Neuron (in vitro differentiated cells): ENCODE data around the gene SERPINB10.

Experiments
- H2AFZ ChIP-seq: one replicate; pipeline ENCODE4 v1.6.1; 2013; ENCODE audit warnings: low read depth, mild to moderate bottlenecking, inconsistent platforms, low read length, moderate library complexity
- H3K27me3 ChIP-seq: one replicate; pipeline ENCODE4 v1.6.1; 2013; ENCODE audit warnings: low read length; ENCODE audit not compliant: insufficient read depth
- H3K36me3 ChIP-seq: one replicate; pipeline ENCODE4 v1.6.1; 2013; ENCODE audit warnings: low read length; ENCODE audit not compliant: insufficient read depth
- H3K4me1 ChIP-seq: one replicate; pipeline ENCODE4 v1.6.1; 2013; ENCODE audit warnings: low read length; ENCODE audit not compliant: insufficient read depth
- H3K4me3 ChIP-seq: 2 replicates; pipeline ENCODE4 v1.5.1; 2013; ENCODE audit warnings: mild to moderate bottlenecking, low read length, moderate library complexity
- H3K9me3 ChIP-seq: one replicate; pipeline ENCODE4 v1.6.1; 2013; ENCODE audit warnings: low read length

The SERPINB10 gene

GRCh38 chr18:63907664-63908063 is at the start of gene SERPINB10:
Gene SERPINB10, plus strand, starts transcription at chr18:63907958. Its CDS starts 7,553 bp downstream, at chr18:63915511.
- Histone ChIP-seq H3K36me3 (no peaks in the 10 kb centered on the region), H3K27me3 (no peaks in the 10 kb centered on the region), H3K4me3 (no peak within 1 kb of the TSS), H2AFZ (no peak within 1 kb of the TSS), H3K9me3 (no peaks in the 10 kb centered on the region), H3K4me1 (no peaks in the 10 kb centered on the region)

- H3K9me3 ChIP-seq = no peaks in the 10 kb centered on the region
- no peaks in the 10 kb centered on the region for H3K36me3 ChIP-seq
- no peak overlapping the region for H2AFZ ChIP-seq
- no peaks in the 10 kb centered on the region for H3K27me3 ChIP-seq
- H3K4me3 ChIP-seq = no peak overlapping the region
- H3K4me1 ChIP-seq = no peaks in the 10 kb centered on the region
Observed at GRCh38 chr18:63858456-63858855, 49.3 kb upstream of the SERPINB10 start.

- H3K9me3 ChIP-seq = no peaks in the 10 kb centered on the region
- no peak overlapping the region for H2AFZ ChIP-seq
- H3K27me3 ChIP-seq = no peaks in the 10 kb centered on the region
- H3K4me3 ChIP-seq = no peak overlapping the region
- H3K36me3 ChIP-seq = no peaks in the 10 kb centered on the region
- H3K4me1 ChIP-seq = no peaks in the 10 kb centered on the region
Observed at GRCh38 chr18:63859781-63860475, 47.8 kb upstream of the SERPINB10 start.

- no peak overlapping the region for H2AFZ ChIP-seq
- no peaks in the 10 kb centered on the region for H3K4me1 ChIP-seq
- no peaks in the 10 kb centered on the region for H3K27me3 ChIP-seq
- no peaks in the 10 kb centered on the region for H3K36me3 ChIP-seq
- H3K9me3 ChIP-seq = no peaks in the 10 kb centered on the region
- H3K4me3 ChIP-seq = no peak overlapping the region
Observed at GRCh38 chr18:63860531-63860930, 47.2 kb upstream of the SERPINB10 start.

- no peaks in the 10 kb centered on the region for H3K36me3 ChIP-seq
- H3K4me1 ChIP-seq = no peaks in the 10 kb centered on the region
- no peaks in the 10 kb centered on the region for H3K27me3 ChIP-seq
- no peaks in the 10 kb centered on the region for H3K9me3 ChIP-seq
- H3K4me3 ChIP-seq = no peak overlapping the region
- H2AFZ ChIP-seq = no peak overlapping the region
Observed at GRCh38 chr18:63867368-63868125, 40.2 kb upstream of the SERPINB10 start.

- H3K27me3 ChIP-seq = no peaks in the 10 kb centered on the region
- no peaks in the 10 kb centered on the region for H3K9me3 ChIP-seq
- H3K36me3 ChIP-seq = no peaks in the 10 kb centered on the region
- no peaks in the 10 kb centered on the region for H3K4me1 ChIP-seq
- no peak overlapping the region for H3K4me3 ChIP-seq
- no peak overlapping the region for H2AFZ ChIP-seq
Observed at GRCh38 chr18:63868546-63868945, 39.2 kb upstream of the SERPINB10 start.

- H3K27me3 ChIP-seq = no peaks in the 10 kb centered on the region
- H3K4me1 ChIP-seq = no peaks in the 10 kb centered on the region
- no peak overlapping the region for H3K4me3 ChIP-seq
- H2AFZ ChIP-seq = no peak overlapping the region
- no peaks in the 10 kb centered on the region for H3K36me3 ChIP-seq
- no peaks in the 10 kb centered on the region for H3K9me3 ChIP-seq
Observed at GRCh38 chr18:63869374-63869773, 38.4 kb upstream of the SERPINB10 start.

GRCh38 chr18:63869851-63870250 is 37.9 kb upstream of the SERPINB10 start:
- no peaks in the 10 kb centered on the region for H3K27me3 ChIP-seq
- H3K9me3 ChIP-seq = no peaks in the 10 kb centered on the region
- no peak overlapping the region for H3K4me3 ChIP-seq
- no peaks in the 10 kb centered on the region for H3K4me1 ChIP-seq
- H2AFZ ChIP-seq = no peak overlapping the region
- no peaks in the 10 kb centered on the region for H3K36me3 ChIP-seq

GRCh38 chr18:63871836-63872235 is 35.9 kb upstream of the SERPINB10 start:
- no peaks in the 10 kb centered on the region for H3K4me1 ChIP-seq
- H3K27me3 ChIP-seq = no peaks in the 10 kb centered on the region

GRCh38 chr18:63872586-63872985 is 35.2 kb upstream of the SERPINB10 start:
- Histone ChIP-seq H3K36me3 (no peaks in the 10 kb centered on the region), H3K9me3 (no peaks in the 10 kb centered on the region), H3K27me3 (no peaks in the 10 kb centered on the region), H3K4me3 (no peak overlapping the region), H3K4me1 (no peaks in the 10 kb centered on the region), H2AFZ (no peak overlapping the region)

More at GRCh38 chr18:63871836-63872235, 35.9 kb upstream of the SERPINB10 start:
- Histone ChIP-seq H2AFZ (no peak overlapping the region), H3K36me3 (no peaks in the 10 kb centered on the region), H3K9me3 (no peaks in the 10 kb centered on the region), H3K4me3 (no peak overlapping the region)

- H3K4me1 ChIP-seq = no peaks in the 10 kb centered on the region
- H3K9me3 ChIP-seq = no peaks in the 10 kb centered on the region
- H3K27me3 ChIP-seq = no peaks in the 10 kb centered on the region
- no peaks in the 10 kb centered on the region for H3K36me3 ChIP-seq
- no peak overlapping the region for H3K4me3 ChIP-seq
- no peak overlapping the region for H2AFZ ChIP-seq
Observed at GRCh38 chr18:63878343-63878742, 29.4 kb upstream of the SERPINB10 start.

GRCh38 chr18:63878925-63879324 is 28.8 kb upstream of the SERPINB10 start:
- Histone ChIP-seq H3K9me3 (no peaks in the 10 kb centered on the region), H2AFZ (no peak overlapping the region), H3K4me1 (no peaks in the 10 kb centered on the region), H3K27me3 (no peaks in the 10 kb centered on the region), H3K4me3 (no peak overlapping the region), H3K36me3 (no peaks in the 10 kb centered on the region)

GRCh38 chr18:63879709-63880108 is 28.0 kb upstream of the SERPINB10 start:
- no peaks in the 10 kb centered on the region for H3K36me3 ChIP-seq
- no peak overlapping the region for H2AFZ ChIP-seq
- H3K4me1 ChIP-seq = no peaks in the 10 kb centered on the region
- no peak overlapping the region for H3K4me3 ChIP-seq
- H3K27me3 ChIP-seq = no peaks in the 10 kb centered on the region
- H3K9me3 ChIP-seq = no peaks in the 10 kb centered on the region
